ENCODE results near the gene EXOC6.

GRCh38 chr10:92937876-92938275 is 89.6 kb downstream of the EXOC6 start:
- TF ChIP-seq CTCF (IDR thresholded peaks at IDR 0.05) (no peak), POLR2A (IDR thresholded peaks at IDR 0.05; ENCODE audit: low read depth) (no peak), POLR2AphosphoS5 (IDR thresholded peaks at IDR 0.05) (no peak)
